ENCODE measurements around the gene ANGEL1. TPM values are rescaled to one million over a fixed set of nuclear protein-coding genes. Genes with fewer than 3 reads are reported as not detected.
A peak's percentile ranks its signal among the peaks of the same experiment; 100 is the strongest.

The ANGEL1 gene
- total and polyA plus RNA-seq, 2 donors (not counting 1 experiment from before 2014, with no cell fraction given) = 13.1 to 27.3 TPM

GRCh38 chr14:76762411-76763095 is 50.1 kb downstream of the ANGEL1 start:
- DNase-seq (no peak), ATAC-seq (ENCODE audit: low read depth) (no peak)
- H3K9ac ChIP-seq (ENCODE audit: low read length) = peak overlapping the region; percentile 55
- peaks cover 0 to 27% (median 11%) of the 10 kb centered on the region in 4 experiments for H3K27me3 ChIP-seq (replicated peaks in 1 of 4; ENCODE audit: control extremely low read depth in 1 of 4, control insufficient read depth in 3 of 4, insufficient read depth in 4 of 4, low read length in 3 of 4)
- intact Hi-C loops (cut with micrococcal nuclease) = loop anchor here (5.0 kb wide), 1 partner anchor 50 kb away; the partner anchor contains the start of gene ANGEL1
- no peaks in the 10 kb centered on the region for H3K36me3 ChIP-seq (replicated peaks in 1 of 2; ENCODE audit: control extremely low read depth in 1 of 2, control insufficient read depth in 1 of 2, extremely low read depth in 1 of 2, insufficient read depth in 2 of 2, low read length in 1 of 2)
- H3K4me1 ChIP-seq (ENCODE audit: control insufficient read depth in 2 of 2, insufficient read depth in 2 of 2, low read length in 2 of 2) = peaks cover 13 to 14% of the 10 kb centered on the region in 2 donors
- H3K9me3 ChIP-seq (ENCODE audit: control extremely low read depth in 1 of 3, control insufficient read depth in 2 of 3, insufficient read depth in 1 of 3, low read length in 2 of 3) = no peaks in the 10 kb centered on the region
- POLR2A ChIA-PET = no interaction called here
- no peaks in the 10 kb centered on the region for H4K20me1 ChIP-seq (ENCODE audit: control insufficient read depth, insufficient read depth, low read length, poor library complexity, severe bottlenecking)
- Mint-ChIP-seq H3K27ac (peak overlapping the region; percentile 41), H3K4me3 (peak overlapping the region; percentile 85), H3K9me3 (ENCODE audit: insufficient read depth) (no peaks in the 10 kb centered on the region), H3K4me1 (peaks cover 11% of the 10 kb centered on the region), H3K27me3 (peaks cover 32% of the 10 kb centered on the region)
- CTCF ChIA-PET = interaction anchor here (1.8 kb wide), 1 partner anchor 22 kb away, joined by 4 read pairs; no protein-coding TSS in a partner anchor
- WGBS (ENCODE audit: insufficient coverage) = 51% methylated on average over 17 of the region's 28 CpGs
- TF ChIP-seq, protein P1, sequence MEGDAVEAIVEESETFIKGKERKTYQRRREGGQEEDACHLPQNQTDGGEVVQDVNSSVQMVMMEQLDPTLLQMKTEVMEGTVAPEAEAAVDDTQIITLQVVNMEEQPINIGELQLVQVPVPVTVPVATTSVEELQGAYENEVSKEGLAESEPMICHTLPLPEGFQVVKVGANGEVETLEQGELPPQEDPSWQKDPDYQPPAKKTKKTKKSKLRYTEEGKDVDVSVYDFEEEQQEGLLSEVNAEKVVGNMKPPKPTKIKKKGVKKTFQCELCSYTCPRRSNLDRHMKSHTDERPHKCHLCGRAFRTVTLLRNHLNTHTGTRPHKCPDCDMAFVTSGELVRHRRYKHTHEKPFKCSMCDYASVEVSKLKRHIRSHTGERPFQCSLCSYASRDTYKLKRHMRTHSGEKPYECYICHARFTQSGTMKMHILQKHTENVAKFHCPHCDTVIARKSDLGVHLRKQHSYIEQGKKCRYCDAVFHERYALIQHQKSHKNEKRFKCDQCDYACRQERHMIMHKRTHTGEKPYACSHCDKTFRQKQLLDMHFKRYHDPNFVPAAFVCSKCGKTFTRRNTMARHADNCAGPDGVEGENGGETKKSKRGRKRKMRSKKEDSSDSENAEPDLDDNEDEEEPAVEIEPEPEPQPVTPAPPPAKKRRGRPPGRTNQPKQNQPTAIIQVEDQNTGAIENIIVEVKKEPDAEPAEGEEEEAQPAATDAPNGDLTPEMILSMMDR (IDR thresholded peaks at IDR 0.05) = no peak
- TF ChIP-seq EZH2 (IDR thresholded peaks at IDR 0.05; ENCODE audit: borderline replicate concordance, insufficient read depth, low read depth, low read length, poor library complexity, severe bottlenecking) = no peak
- H3K27ac ChIP-seq (ENCODE audit: low read length in 2 of 2) = no peak overlapping the region
- peak overlapping the region; percentile 11 to 68 (median 52) for H3K4me3 ChIP-seq (ENCODE audit: control extremely low read depth in 1 of 5, extremely low read depth in 1 of 5, insufficient read depth in 1 of 5, low read depth in 2 of 5, low read length in 4 of 5)
- H3K79me2 ChIP-seq (ENCODE audit: control insufficient read depth, insufficient read depth, low read length) = no peaks in the 10 kb centered on the region
- H2AFZ ChIP-seq (ENCODE audit: insufficient read depth, low read depth, low read length, poor library complexity, severe bottlenecking) = peak overlapping the region; percentile 84
- H3K4me2 ChIP-seq (replicated peaks; ENCODE audit: low read depth, low read length, poor library complexity, severe bottlenecking) = peak overlapping the region; percentile 95

- peak overlapping the region; percentile 95 for H3K4me2 ChIP-seq (replicated peaks; ENCODE audit: low read depth, low read length, poor library complexity, severe bottlenecking)
- peak overlapping the region; percentile 11 to 68 (median 52) for H3K4me3 ChIP-seq (ENCODE audit: control extremely low read depth in 1 of 5, extremely low read depth in 1 of 5, insufficient read depth in 1 of 5, low read depth in 2 of 5, low read length in 4 of 5)
- no peaks in the 10 kb centered on the region for H3K9me3 Mint-ChIP-seq (ENCODE audit: insufficient read depth)
- intact Hi-C loops (cut with micrococcal nuclease) = loop anchor here (5.0 kb wide), 1 partner anchor 50 kb away; the partner anchor contains the start of gene ANGEL1
- WGBS (ENCODE audit: insufficient coverage) = 3% methylated on average over 46 of the region's 54 CpGs
- peaks cover 0 to 27% (median 11%) of the 10 kb centered on the region in 4 experiments for H3K27me3 ChIP-seq (replicated peaks in 1 of 4; ENCODE audit: control extremely low read depth in 1 of 4, control insufficient read depth in 3 of 4, insufficient read depth in 4 of 4, low read length in 3 of 4)
- H4K20me1 ChIP-seq (ENCODE audit: control insufficient read depth, insufficient read depth, low read length, poor library complexity, severe bottlenecking) = no peaks in the 10 kb centered on the region
- peaks cover 32% of the 10 kb centered on the region for H3K27me3 Mint-ChIP-seq
- peak overlapping the region; percentile 41 for H3K27ac Mint-ChIP-seq
- TF ChIP-seq, protein P1 (IDR thresholded peaks at IDR 0.05) = no peak
- TF ChIP-seq EZH2 (IDR thresholded peaks at IDR 0.05; ENCODE audit: borderline replicate concordance, insufficient read depth, low read depth, low read length, poor library complexity, severe bottlenecking) = no peak
- peaks cover 13 to 14% of the 10 kb centered on the region in 2 donors for H3K4me1 ChIP-seq (ENCODE audit: control insufficient read depth in 2 of 2, insufficient read depth in 2 of 2, low read length in 2 of 2)
- ATAC-seq (ENCODE audit: low read depth) (no peak), DNase-seq (peak; percentile 23)
- CTCF ChIA-PET = interaction anchor here (1.8 kb wide), 1 partner anchor 23 kb away, joined by 4 read pairs; no protein-coding TSS in a partner anchor
- H3K4me1 Mint-ChIP-seq = peaks cover 10% of the 10 kb centered on the region
- H3K36me3 ChIP-seq (replicated peaks in 1 of 2; ENCODE audit: control extremely low read depth in 1 of 2, control insufficient read depth in 1 of 2, extremely low read depth in 1 of 2, insufficient read depth in 2 of 2, low read length in 1 of 2) = no peaks in the 10 kb centered on the region
- POLR2A ChIA-PET = no interaction called here
- peak overlapping the region; percentile 85 for H3K4me3 Mint-ChIP-seq
- no peak overlapping the region for H3K27ac ChIP-seq (ENCODE audit: low read length in 2 of 2)
- H2AFZ ChIP-seq (ENCODE audit: insufficient read depth, low read depth, low read length, poor library complexity, severe bottlenecking) = peak overlapping the region; percentile 84
- H3K9me3 ChIP-seq (ENCODE audit: control extremely low read depth in 1 of 3, control insufficient read depth in 2 of 3, insufficient read depth in 1 of 3, low read length in 2 of 3) = no peaks in the 10 kb centered on the region
- H3K9ac ChIP-seq (ENCODE audit: low read length) = peak overlapping the region; percentile 55
- H3K79me2 ChIP-seq (ENCODE audit: control insufficient read depth, insufficient read depth, low read length) = no peaks in the 10 kb centered on the region
Observed at GRCh38 chr14:76761960-76762410, 50.7 kb downstream of the ANGEL1 start.

All from B cell (primary cell).